Measurements from ENCODE around the gene CALR.
"Not testable (repeated sequence)": the region's sequence is repeated elsewhere in the genome, so short reads cannot be mapped to it uniquely, and the experiment has no call there.

CALR gene

DNA sequence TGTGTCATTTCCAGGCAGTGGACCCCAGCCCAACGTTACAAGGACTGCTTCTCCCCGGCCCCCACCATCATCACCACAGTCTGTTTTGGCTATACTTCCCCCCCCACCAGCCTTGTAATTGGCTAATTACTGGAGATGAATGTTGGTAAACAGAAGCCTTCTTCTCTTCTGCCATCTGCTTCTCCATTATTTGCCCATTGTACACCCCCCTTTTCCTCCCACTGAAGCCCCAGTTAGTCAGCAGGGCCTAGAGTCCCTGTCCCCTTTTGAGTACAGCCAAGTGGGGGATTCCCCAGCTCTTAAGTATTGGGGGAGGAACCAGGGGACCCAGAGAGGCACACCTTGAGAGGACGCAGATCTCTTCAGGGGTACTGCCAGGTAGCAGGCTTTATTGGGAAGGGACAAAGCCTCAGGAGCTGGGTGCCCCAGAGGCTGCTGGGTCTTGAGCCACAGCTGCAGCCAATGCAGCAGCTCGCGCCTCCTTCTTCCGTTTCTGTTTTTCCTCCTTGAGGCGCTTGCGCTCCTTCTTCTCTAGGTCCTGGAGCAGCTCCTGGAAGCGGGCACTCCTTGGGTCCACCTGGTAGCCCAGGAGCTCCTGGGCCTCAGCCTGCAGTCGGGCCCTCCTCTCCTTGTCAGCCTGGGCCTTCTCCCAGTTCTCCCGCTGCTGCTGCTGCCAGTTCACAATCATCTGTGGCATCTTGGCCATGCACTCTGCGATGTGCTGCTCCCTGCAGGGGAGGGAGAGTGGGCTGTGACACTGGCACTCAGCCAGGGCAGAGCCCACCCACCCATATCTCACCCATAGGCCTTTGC is 15.6 kb downstream of the CALR start:
- no peak for DNase-seq

DNA sequence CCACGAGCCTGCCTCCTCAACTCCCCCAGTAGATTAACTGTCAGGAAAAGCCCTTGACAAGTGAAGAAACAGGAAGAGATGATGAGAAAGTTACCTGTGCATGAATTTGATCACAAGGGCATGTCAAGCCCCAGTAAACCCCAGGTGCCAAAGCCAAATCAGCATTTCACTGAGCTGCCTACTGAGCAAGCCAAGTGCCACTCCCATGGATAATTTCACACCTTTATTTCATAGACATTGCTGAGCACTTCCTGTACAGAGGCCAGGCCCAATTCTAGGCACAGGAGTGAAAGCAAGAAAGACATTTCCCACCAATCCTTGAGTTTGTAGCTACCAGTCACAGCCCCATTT is 16.2 kb downstream of the CALR start:
- no peak for DNase-seq

DNA sequence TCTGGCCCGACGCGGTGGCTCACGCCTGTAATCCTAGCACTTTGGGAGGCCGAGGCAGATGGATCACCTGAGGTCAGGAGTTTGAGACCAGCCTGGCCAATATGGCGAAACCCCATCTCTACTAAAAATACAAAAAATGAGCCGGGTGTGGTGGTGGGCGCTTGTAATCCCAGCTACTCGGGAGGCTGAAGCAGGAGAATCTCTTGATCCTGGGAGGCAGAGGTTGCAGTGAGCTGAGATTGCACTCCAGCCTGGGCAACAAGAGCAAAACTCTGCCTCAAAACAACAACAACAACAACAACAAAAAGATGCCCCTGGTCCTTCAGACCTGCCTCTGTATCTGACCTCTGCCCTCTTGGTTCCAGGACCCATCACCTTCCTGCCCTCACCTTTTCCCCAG is 17.2 kb downstream of the CALR start:
- not testable (repeated sequence) for DNase-seq

DNA sequence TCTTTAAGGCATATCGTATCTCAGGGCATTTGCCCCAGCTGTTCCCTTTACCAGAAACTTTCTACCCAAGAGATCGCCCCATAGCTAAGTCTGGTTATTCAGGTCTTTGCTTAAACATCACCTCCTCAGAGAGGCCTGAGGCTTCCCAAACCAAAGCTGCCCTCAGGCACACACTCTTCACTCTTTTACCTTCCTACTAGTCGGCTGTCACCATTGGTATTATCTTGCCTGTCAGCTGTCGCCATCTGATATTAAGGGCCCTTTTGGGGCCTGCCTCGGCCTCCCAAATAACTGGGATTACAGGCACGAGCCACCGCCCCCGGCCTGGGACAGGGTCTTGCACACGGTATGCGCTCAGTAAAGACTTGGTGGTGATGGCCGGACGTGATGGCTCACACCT is 17.6 kb downstream of the CALR start:
- DNase-seq: no peak

DNA sequence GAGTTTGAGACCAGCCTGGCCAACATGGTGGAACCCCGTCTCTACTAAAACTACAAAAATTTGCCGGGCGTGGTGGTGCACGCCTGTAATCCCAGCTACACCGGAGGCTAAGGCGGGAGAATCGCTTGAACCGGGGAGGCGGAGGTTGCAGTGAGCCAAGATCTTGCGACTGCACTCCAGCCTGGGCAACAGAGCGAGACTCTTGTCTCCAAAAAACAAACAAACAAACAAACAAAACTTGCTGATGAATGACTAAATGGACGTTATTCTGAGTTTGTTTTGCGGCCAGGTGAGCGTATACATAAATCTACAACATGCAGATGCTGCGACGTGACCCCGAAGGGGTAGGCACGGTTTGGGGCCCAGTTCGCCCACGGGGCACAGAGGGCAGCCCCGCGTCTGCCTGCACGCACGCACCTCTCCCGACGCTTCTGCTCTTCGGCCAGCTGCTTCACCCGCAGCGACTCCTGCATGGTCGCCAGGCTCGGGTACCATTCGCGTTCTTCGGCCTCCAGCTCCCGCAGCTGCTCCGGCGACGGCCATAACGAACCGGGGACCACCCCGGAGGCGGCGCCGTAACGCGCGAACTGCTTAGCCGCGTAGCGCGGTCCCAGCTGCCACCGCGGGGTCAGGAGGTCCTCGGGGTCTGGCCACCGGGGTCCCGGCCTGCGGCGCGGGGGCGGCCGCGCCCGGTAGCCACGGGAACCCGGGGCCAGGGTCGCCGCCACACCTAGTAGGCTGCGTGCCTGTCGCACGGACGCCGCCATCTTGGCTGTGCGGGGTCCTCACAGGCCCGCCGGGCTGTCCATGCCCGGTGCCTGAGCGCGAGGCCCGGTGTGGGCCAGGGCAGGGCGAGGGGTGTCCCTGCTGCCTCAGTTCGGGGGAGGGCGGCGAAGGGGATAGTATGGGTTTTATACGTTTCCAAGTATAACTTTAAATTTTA is 18.3 kb downstream of the CALR start, which contains the start of gene GADD45GIP1:
Gene GADD45GIP1 (minus strand): TSS at position 778 of the 943 bp plus-strand sequence. CDS start 11 bp downstream, at position 767.
- peak; percentile 79 for DNase-seq

DNA sequence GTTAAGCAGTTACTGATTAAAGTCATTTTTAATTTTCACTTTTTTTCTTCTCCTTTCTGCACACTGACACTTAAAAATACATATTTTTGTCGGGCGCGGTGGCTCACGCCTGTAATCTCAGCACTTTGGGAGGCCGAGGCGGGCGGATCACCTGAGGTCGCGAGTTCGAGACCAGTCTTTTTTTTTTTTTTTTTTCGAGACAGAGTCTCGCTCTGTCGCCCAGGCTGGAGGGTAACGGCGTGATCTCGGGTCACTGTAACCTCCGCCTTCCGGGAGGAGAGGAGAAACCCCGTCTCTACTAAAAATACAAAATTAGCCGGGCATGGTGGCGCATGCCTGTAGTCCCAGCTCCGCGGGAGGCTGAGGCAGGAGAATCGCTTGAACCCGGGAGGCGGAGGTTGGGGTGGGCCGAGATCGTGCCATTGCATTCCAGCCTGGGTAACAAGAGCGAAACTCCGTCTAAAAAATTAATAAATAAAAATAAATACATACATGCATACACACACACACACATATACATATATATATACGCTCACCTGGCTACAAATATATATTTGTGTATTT is 19.1 kb downstream of the CALR start:
- DNase-seq: not testable (repeated sequence)

DNA sequence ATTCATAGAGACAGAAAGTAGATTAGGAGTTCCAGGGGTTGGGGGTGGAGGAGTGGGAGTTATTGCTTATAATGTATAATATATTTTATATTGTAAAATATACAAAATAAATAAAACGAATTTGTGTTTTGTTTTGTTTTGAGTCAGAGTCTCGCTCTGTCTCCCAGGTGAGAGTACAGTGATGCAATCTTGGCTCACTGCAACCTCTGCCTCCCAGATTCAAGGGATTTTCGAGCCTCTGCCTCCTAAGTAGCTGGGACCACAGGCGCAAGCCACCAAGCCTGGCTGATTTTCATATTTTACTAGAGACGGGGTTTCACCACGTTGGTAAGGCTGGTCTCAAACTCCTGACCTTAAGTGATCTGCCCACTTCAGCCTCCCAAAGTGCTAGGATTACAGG is 21.1 kb downstream of the CALR start:
- no peak for DNase-seq

DNA sequence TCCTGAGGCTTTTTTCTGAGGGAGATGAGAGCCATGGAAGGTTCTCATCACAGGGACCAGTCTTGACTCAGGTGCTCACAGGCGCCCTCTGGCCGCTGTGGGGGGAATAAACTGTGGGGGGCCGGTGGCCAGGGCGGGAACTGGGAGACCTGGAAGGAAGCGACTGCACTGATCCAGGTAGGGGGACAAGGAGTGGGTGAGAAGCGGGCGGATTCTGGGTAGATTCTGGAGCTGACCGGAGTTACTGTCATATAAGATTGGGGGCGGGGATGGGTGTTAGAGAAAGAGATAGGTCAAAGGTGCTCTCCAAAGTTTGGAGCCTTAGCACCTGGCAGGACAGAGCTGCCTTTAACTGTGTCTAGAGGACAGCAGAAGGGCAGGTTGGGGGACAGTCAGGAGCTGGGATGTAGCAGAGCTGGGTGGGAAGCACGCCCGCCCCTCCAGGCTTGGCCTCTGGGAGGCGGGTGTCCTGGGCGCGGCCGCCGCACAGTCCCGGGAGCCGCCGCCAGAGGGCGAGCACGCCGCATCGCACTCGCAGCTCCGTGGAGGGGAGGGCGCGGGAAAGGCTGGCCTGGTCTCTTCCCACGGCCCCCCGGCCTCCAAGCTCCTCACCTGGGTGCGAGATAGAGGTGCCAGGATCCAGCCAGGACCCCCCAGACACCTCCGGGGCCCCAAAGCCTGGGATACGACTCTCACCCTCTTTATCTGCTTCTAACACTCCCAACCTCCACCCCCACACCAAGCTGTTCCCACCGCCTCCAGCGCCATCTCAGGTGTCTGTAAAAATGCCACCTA is 26.8 kb downstream of the CALR start:
- peak; percentile 75 for DNase-seq

DNA sequence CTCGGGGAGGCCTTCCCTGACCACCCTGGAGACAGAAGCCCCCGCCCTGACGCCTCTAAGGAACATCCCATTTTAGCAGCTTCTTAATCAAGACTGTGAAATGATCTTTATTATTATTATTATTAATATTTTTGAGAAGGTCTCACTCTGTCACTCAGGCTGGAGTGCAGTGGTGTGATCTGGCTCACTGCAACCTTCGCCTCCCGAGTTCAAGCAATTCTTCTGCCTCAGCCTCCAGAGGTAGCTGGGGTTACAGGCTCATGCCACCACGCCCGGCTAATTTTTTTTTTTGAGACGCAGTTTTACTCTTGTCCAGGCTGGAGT is 27.4 kb downstream of the CALR start:
- DNase-seq: no peak

DNA sequence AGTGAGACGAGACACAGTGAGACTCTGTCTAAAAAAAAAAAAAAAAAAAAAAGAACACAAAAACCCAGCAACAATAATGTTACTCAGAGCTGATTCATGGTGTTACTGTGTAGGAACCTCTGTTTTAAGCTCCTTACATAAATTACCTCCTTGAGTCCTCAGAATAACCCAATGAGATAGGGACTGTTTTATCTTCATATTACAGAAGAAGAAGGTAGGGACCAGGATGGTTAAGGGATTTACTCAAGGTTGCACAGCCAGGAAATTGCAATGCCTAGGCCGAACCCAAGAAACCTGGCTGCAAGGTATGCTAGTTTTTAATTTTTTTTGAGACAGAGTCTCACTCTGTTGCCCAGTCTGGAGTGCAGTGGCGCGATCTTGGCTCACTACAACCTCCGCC is 29.5 kb downstream of the CALR start:
- DNase-seq: no peak

DNA sequence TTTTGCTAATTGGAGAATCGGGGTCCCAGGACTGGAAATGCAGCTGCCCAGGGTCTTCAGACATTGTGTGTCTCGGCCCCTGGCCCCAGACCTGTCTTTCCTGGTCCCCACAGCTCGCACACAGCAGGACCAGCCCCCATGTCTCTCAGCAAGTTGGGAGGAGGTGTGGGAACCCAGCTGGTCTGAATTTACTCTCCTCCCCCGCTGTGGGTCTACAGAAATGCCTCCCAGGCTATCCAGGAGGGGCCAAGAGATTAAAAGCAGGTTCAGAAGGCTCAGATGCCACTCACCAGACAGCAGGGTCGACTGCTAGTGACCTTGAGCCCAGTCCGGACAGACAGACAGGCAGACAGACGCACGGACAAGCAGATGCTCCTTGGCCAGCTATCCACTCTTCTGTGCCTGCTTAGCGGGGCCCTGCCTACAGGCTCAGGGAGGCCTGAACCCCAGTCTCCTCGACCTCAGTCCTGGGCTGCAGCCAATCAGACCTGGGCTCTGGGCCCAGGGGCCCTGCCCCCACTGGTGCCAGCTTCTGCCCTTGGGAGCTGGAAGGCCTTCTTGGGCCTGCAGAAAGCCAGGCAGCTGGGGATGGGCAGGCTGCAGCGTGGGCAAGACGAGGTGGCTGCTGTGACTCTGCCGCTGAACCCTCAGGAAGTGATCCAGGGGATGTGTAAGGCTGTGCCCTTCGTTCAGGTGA is 31.0 kb downstream of the CALR start, which contains the start of gene DAND5:
Gene DAND5 (plus strand): TSS at position 285 of the 697 bp plus-strand sequence. CDS start 85 bp downstream, at position 370.
- no peak for DNase-seq

DNA sequence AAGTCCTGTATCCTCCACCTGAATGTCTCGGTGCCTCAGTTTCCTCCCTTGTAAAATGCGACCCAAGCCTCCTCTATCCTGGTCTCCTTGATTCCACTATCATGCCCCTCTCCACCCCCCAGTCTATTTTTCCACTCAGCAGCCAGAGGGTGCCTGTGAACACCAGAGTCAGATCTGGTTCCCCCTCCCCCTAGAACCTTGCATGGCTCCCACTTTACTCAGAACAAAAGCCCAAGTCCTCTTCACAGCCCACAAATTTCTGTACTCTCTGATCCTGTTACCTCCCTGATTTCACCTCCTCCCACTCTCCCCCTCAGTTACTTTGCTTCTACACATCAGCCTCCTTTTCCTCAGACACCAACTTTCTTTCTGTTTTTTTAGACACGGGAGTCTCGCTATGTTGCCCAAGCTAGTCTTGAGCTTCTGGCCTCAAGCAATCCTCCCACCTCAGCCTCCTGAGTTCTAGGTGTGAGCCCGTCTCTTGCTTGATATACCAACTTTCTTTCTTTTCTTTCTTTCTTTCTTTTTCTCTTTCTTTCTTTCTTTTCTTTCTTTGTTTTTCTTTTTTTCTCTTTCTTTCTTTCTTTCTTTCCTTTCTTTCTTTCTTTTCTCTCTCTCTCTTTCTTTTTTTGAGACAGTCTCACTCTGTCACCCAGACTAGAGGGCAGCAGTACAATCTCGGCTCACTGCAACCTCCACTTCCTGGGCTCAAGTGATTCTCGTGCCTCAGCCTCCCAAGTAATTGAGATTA is 31.8 kb downstream of the CALR start:
- DNase-seq: no peak

DNA sequence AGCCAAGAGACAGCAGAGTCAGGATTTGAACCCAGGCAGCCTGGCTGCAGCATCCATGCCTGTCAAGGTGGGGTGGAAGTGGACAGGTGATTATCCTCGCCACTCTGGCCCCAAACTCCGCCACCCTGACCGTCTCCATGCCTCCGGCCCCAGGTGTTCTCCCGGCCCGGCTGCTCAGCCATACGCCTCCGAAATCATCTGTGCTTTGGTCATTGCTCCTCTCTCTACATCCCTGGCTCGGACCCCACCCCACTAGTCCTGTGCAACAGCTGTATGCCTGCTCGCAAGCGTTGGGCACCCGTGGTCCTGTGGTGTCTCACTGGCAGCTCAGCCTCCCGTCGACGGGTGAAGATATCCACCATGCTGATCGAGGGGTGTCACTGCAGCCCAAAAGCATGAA is 34.8 kb downstream of the CALR start:
- no peak for DNase-seq

DNA sequence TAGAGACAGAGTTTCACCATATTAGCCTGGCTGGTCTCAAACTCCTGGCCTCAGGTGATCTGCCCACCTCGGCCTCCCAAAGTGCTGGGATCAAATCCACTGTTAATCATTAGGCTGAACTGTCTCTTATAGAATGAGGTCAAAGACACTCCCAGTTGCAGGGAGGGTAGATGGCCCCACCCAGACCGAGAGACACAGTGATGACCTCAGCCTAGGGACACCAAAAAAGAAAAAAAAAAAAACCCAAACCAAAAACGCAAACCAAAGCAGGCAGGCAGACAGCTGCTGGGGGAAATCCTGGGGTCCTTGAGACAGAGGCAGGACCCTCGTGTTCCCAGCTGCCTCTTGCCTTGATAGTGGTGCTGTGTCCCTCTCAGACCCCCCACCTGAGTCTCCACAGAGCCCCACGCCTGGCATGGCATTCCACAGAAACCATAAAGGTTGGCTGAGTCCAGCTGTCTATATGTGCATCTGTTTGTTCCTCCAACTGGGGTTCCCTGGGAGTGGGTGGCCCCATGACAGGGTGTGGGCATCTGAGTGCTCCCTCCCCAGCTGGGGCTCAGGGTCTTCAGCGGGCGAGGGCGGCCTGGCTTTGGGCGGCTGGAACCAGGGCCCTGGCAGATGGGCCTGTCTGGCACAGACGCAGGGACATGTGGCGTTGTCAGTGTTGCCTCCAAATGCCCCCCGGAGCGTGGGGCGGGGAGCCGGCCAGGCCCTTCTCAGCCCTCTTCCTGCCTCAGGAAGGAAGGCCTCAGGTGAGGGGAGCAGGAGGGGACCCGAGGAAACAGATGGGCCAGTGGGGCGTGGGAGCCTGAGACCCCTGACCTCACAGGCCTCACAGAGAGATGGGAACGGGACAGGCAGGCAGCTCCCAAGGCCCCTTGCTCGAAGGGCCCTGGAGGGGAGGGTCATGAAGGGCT is 36.2 kb downstream of the CALR start:
- DNase-seq: no peak

DNA sequence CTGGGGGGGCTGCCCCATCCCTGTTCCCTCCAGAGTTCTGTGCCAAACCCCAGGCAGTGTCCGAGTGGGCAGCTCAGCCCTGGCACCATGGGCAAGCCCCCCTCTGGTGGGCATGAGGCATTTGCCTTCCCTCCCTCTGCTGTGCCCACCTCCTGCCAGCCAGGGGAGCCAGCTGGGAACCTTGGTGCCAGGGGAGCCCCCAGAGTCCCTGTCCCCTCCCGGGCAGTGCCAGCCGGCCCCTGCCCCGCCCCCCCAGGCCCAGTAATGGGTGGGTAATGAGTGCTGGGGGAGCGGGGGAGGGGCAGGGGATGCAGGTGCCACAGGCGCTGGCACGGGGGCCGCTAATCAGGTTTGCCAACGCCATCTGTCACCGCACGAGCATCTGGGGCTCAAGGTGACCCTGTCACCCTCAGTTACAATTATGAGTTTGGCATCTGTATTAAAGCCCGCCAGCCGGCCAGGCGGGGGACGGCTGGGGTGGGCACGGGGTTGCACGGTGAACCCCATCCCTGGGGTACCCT is 36.9 kb downstream of the CALR start:
- no peak for DNase-seq

DNA sequence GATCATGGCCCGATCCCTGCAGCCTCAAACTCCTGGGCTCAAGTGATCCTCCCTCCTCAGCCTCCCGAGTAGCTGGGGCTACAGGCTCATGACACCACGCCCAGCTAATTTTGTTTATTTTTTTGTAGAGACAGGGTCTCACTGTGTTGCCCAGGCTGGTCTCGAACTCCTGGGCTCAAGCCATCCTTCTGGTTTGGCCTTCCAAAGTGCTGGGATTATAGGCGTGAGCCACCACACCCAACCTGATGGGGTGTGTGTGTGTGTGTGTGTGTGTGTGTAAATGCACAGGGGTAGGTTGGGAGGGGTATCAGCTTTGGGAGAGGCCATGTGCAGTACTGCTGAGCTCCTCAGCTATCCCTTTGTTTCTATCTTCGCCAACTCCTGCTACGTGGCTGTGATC is 37.7 kb downstream of the CALR start:
- DNase-seq: not testable (repeated sequence)

DNA sequence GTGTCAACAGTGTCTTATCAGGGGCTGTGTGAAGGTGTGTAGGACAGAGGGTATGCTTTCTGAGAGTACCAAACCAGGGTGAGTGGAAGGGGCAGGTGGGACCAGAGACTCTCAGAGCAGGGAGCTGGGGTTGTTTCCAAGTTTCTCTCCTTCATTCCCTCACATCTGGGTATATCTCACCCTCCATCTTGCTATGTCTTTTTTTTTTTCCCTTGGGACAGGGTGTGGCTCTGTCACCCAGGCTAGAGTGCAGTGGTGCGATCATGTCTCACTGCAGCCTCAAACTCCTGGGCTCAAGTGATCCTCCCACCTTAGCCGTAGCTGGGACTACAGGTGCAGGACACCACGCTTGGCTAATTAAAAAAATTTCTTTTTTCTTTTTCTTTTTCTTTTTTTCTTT is 41.6 kb downstream of the CALR start:
- no peak for DNase-seq

DNA sequence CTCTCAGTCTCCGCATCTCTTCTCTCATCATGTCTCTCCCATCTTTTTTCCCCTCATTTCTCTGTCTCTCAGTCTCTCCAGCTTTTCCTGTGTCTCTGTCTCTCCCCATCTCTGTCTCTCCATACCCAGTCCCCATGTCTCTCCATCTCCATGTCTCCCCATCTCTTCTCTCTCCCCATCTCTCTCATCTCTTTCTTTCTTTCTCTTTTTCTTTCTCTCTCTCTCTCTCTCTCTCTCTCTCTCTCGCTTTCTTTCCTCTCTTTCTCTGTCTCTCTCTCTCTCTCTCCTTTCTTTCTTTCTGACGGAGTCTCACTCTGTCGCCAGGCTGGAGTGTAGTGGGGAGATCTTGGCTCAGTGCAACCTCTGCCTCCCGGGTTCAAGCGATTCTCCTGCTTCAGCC is 44.2 kb downstream of the CALR start:
- no peak for DNase-seq

DNA sequence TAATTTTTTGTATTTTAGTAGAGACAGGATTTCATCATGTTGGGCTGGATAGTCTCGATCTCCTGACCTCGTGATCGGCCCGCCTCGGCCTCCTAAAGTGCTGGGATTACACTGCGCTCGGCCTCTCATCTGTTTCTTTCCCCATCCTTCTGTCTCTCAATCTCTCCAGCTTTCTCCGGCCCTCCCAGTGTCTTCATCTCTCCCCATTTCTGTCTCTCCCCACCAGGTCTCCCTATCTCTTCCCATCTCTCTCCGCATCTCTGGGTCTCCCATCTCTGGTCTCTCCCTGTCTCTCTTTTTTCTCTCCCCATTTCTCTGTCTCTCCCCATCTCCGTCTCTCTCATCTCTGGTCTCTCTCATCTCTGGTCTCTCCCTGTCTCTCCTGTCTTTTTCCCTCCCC is 44.7 kb downstream of the CALR start:
- DNase-seq: no peak

DNA sequence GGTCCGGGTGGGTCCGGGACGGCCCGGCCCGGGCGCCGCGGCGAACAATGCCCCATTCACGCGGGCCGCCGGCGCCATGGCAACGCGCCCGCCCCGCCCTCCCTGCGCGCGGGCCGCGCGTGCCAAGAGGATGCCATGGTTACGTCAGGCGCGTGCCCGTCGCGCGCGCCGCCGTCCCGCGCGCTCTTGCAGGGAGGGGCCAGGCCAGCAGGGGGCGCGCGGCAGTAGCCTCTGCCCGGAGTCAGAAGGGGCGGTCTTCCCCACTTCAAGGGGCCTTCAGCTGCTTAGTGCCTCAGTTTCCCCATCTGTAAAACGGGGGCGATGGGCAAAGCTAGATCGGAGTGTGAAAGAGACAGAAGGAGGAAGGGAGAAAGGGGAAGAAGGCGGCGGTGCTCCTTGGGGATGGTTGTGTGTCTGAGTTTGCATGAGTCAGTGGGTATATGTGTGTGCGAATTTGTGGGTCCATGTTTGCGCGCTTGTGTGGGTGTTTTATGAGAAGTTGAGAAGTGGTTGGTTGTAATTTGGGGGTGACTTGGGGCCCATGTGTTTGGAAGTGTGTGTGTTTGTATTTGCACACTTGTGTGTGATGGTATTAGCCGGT is 45.2 kb downstream of the CALR start:
- DNase-seq: peak; percentile 82

Data from CD4-positive, alpha-beta T cell treated with Interferon gamma for 1 hour (primary cell).